HL-60 (cell line): ENCODE results near the gene NIP7.

Source experiments
- DNase-seq, 2 experiments: peaks; one replicate each; pipeline ENCODE4 v3.0.0-alpha.2; 2010 to 2020; ENCODE audit warnings: low read depth in 1 of 2, low spot score in 1 of 2
- H3K27ac ChIP-seq: fragments of 250-450 bp; sonication (Bioruptor Pico); replicated peaks from 2 replicates; pipeline ENCODE4 v1.5.1; 2020; ENCODE audit warnings: mild to moderate bottlenecking, moderate library complexity
- H3K27me3 ChIP-seq: fragments of 250-450 bp; sonication (Bioruptor Pico); 2 replicates; pipeline ENCODE4 v1.5.1; 2021; ENCODE audit warnings: mild to moderate bottlenecking, moderate library complexity; ENCODE audit not compliant: insufficient read depth, poor library complexity, severe bottlenecking
- H3K4me3 ChIP-seq: replicated peaks from 2 replicates; pipeline ENCODE4 v1.5.1; 2011; ENCODE audit warnings: mild to moderate bottlenecking, control low read depth, low read length; ENCODE audit not compliant: insufficient read depth
- GABPA ChIP-seq: IDR thresholded peaks from 2 replicates; pipeline ENCODE4 v1.6.1; 2012; ENCODE audit warnings: low read depth
- POLR2AphosphoS5 ChIP-seq: IDR thresholded peaks from 2 replicates; pipeline ENCODE4 v1.6.1; 2012; ENCODE audit warnings: low read depth
- REST ChIP-seq: IDR thresholded peaks from 2 replicates; pipeline ENCODE4 v1.6.1; 2012; ENCODE audit warnings: low read depth; ENCODE audit not compliant: insufficient replicate concordance
- SPI1 ChIP-seq: IDR thresholded peaks from 2 replicates; pipeline ENCODE4 v1.6.1; 2012; ENCODE audit warnings: low read depth, mild to moderate bottlenecking, borderline replicate concordance
- TF ChIP-seq, protein P1 (sequence below): IDR thresholded peaks from one replicate; pipeline ENCODE4 v1.5.1; 2011; ENCODE audit warnings: low read length, control low read depth, inconsistent platforms; ENCODE audit not compliant: insufficient read depth

The NIP7 gene

GRCh38 chr16:69313469-69313868 is 26.1 kb upstream of the NIP7 start:
- no peaks in the 10 kb centered on the region for H3K27me3 ChIP-seq
- no peak overlapping the region for H3K4me3 ChIP-seq
- no peak overlapping the region for H3K27ac ChIP-seq
- TF ChIP-seq SPI1: no peak
- no peak for TF ChIP-seq GABPA
- TF ChIP-seq, protein P1, sequence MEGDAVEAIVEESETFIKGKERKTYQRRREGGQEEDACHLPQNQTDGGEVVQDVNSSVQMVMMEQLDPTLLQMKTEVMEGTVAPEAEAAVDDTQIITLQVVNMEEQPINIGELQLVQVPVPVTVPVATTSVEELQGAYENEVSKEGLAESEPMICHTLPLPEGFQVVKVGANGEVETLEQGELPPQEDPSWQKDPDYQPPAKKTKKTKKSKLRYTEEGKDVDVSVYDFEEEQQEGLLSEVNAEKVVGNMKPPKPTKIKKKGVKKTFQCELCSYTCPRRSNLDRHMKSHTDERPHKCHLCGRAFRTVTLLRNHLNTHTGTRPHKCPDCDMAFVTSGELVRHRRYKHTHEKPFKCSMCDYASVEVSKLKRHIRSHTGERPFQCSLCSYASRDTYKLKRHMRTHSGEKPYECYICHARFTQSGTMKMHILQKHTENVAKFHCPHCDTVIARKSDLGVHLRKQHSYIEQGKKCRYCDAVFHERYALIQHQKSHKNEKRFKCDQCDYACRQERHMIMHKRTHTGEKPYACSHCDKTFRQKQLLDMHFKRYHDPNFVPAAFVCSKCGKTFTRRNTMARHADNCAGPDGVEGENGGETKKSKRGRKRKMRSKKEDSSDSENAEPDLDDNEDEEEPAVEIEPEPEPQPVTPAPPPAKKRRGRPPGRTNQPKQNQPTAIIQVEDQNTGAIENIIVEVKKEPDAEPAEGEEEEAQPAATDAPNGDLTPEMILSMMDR: no peak
- TF ChIP-seq REST: no peak
- TF ChIP-seq POLR2AphosphoS5: no peak
- DNase-seq: no peak

DNA sequence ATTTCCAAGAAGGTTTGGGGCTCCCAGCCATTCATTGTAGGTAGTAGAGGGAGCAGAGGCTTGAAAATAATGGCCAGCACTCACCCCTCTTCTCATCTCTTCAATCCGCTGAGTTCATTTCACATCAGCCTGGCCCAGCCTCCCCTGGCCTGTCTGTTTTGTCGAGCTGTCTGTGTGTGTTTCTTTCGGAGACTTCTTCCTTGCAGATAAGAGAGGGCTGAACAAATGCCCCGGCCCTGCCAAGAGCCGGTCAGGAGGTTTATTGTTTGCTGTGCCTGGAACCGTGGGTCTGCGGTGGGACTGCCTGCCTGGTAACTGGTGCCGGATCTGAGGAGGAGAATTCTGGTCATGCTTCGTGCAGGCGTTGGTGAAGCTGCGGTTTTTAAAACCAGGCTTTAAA is 25.0 kb upstream of the NIP7 start:
- Histone ChIP-seq H3K27me3 (no peaks in the 10 kb centered on the region), H3K4me3 (no peak overlapping the region), H3K27ac (no peak overlapping the region)
- no peak for DNase-seq
- TF ChIP-seq SPI1 (no peak), POLR2AphosphoS5 (no peak), REST (no peak), GABPA (no peak)
- TF ChIP-seq, protein P1: no peak

GRCh38 chr16:69315486-69316311 is 23.9 kb upstream of the NIP7 start:
- H3K27me3 ChIP-seq: no peaks in the 10 kb centered on the region
- DNase-seq: peak; percentile 49 to 58
- no peak overlapping the region for H3K4me3 ChIP-seq
- TF ChIP-seq GABPA: no peak
- TF ChIP-seq, protein P1: no peak
- H3K27ac ChIP-seq: peak overlapping the region; percentile 38
